GM21360 (cell line): Measurements from ENCODE around the gene MAPK8.
"Not testable (repeated sequence)": the region's sequence is repeated elsewhere in the genome, so short reads cannot be mapped to it uniquely, and the experiment has no call there.

ENCODE experiments used
- ATAC-seq: cut with Tn5 transposase; IDR thresholded peaks from one replicate; pipeline ENCODE4 v1.9.1; 2021; ENCODE audit warnings: mild to moderate bottlenecking, moderate library complexity; ENCODE audit not compliant: unreplicated experiment

Gene MAPK8

DNA sequence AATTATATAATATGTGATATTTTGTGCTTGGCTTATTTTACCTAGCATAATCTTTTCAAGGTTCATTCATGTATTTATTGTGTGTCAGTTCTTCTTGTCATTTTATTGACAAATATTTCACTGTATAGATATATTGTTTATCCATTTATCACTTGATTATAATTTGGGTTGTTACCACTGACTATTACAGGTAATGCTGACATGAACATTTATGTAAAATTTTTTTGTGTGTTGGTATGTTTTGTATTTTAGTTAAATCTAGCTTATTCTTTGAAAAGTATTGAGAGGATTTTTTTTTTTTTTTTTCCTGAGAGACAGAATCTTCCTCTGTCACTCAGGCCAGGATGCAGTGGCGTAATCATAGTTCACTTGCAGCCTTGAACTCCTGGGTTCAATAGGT is 107.7 kb downstream of the MAPK8 start:
- no peak for ATAC-seq

DNA sequence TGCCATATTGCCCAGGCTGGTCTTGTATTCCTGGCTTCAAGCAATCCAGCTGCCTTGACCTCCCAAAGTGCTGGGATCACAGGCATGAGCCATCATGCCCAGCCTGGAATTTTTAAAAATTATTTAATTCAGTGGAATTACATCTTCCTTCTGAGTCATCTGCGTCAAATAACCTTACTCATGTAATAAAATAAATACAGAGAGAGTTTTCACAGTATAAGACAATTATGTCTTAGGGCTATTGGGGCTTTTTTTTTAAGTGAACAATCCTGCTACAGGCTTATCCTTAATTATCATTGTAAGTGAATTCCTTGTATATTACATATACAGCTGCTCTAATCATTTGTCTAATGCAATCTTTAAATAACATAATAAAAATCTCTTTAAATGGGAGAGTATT is 108.3 kb downstream of the MAPK8 start:
- no peak for ATAC-seq

DNA sequence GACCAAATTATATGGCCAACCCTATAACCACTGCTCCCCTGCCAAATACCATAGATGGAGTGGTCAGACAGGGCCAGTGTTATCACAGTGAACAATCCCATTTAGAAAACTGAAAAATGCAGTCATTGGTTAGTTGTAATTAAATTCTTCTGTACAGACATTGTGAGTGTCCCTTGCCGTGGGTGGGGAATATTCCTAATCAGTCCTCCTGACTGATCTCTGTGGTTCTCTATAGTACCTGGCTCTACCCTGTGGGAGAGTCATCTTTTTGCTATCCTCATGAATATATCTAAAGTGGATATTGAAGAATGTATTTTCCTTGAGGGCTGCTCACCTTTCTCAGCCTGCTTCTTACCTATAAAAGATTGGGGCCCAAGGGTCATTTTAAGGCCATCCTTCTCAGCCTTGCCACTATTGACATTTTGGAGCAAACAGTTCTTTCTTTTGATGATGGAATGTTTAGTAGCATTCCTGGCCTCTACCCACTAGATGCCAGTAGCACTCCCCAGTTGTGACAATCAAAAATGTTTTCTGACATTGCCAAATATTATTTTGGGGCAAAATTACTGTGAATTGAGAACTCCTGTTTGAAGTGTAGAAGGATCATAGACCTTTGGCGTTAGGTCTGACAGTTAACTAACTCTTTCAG is 110.2 kb downstream of the MAPK8 start:
- no peak for ATAC-seq

DNA sequence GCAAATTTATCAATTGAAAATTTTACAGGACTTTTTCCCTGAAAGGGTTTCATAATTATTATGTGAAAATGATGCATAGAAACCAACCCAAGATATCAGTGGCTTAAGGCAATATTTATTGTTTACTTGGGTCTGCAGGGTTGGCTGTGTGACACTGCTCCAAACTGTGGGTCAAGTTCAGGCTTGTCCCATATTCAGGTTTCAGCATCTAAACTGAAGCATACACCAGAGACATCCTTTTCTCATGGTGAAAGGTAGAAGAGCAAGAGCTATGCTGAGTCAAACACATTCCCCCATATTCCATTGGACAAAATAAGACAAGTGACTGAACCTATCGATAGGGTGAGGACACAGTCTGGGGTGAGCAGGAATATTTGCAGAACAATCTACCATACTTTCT is 110.9 kb downstream of the MAPK8 start:
- no peak for ATAC-seq

DNA sequence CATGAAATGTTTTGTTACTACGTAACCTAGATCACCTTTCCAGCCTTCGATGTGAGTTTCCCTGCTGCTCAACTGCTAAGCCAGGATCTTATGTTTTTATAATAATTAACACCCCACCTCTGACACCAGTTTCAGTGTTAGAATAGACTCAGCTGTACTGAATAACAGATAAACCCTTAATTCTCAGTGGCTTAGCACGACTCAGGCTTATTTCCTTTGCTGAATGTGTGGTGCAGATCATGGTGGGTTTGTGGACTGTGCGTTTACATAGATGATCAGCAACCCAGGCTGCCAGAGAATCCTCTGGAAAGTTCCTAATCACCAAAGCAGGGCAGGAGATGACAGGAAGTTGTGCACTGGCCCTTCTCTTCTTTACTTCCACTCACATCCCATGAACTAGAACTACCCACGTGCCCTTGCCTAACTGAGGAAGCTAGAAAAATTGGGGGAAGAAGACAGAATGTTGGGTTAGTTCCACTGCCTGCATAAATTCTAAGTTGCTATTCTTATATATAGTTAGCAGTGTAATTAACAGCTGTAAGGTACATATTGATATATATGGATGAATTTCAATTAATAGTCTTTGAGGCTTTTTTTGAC is 111.8 kb downstream of the MAPK8 start:
- ATAC-seq, result no peak

DNA sequence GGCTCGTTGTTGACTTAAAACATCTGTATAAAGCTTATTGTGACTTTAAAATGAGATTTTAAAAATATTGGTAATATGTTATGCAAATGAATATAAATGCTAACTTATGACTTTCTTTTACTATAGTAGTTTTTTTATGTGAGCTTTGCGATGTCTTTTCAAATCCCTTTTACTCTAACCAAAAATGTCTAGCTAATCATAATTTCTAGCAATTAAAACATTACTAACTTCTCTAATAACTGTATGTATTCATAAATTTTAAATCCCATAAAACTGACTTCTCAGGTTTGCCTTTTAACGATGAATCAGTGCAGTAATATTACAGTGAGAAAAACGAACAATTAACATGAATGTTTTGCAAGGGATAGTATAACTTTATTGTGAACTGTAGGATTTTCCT is 113.2 kb downstream of the MAPK8 start:
- ATAC-seq, result no peak

DNA sequence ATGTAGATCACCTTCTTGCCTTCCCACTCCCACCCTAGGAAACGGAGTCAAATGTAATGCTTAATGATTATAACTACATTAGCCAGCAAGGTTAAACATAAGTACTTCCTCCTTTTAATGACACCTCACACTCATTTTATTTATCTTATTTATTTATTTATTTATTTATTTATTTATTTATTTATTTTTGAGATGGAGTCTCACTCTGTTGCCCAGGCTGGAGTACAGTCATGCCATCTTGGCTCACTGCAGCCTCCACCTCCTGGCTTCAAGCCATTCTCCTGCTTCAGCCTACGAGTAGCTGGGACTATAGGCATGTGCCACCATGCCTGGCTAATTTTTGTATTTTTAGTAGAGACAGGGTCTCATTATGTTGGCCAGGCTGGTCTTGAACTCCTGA is 115.4 kb downstream of the MAPK8 start:
- ATAC-seq, result not testable (repeated sequence)

DNA sequence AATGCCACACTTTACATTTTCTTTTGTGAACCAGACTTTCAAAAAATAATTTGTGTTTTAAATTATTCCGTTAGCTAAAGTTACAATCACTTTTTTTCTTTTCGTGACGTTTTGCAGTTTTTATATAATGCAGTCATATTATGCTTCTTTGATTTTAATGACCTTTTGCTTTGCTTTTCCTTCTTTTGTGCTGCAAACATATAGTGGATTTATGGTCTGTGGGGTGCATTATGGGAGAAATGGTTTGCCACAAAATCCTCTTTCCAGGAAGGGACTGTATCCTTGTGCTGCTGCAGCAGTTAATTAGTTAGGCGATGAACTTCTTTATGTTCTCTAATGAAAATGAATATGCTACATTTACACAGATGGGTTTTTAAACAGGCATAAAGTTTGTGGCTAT is 117.4 kb downstream of the MAPK8 start:
- ATAC-seq, result no peak

DNA sequence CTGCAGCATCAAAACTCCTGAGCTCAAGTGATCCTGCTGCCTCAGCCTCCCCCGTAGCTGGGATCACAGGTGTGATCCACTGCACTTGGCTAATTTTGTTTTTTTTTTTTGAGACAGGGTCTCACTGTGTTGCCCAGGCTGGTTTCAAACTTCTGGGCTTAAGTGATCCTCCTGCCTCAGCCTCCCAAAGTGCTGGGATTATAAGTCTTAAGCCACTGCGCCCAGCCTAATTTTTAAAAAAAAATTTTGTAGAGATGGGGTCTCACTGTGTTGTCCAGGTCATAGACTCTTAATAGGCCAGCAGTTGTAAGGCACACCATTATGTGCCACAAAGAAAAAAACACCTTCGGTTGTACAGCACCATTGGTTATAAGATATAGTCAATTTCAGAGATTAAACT is 122.4 kb downstream of the MAPK8 start:
- ATAC-seq, result no peak

DNA sequence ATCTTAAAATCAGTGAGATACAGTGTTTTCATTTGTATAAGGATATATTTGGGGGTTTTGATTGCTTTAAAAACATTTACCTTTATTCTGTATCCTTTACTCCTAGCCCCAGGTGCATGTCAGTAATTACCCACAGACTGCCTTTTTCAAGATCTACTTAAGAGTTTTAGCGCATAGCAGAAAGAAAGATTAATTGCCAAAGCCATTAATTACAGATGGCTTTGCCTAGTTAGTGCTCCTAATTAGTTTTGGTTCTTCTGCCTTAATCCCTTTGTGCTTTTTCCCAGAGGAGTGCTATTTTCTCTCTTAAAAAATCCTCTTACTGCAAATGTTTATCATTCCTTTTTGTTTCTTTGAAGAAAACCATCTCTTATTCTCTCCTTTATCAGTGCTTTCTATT is 122.8 kb downstream of the MAPK8 start:
- no peak for ATAC-seq

DNA sequence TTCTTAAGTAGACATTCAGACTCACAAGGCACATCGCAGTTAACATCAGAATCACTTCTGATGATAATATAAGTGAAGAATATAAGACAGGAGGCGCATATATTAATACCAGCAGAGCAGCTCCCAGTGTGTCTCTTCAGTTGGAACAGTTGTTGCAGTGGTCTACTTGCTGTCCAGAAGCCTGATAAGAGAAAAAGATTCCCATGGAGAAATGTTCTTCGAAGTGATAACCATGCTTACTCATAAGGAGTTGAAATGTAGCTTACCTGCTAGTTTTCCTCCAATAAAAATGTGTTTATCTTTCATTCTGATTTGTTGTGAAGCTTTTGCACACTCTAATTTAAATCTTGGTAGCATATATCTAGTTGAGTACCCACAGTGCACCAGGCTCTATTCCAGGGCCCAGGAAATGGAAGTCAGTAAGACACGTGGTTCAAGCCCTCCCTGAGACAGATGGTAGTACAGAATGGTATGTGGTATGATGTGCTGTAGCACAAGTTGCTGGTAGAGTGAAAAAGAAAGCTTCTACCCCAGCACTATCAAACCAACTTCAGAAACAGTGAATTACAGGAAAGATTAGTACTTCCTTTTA is 124.0 kb downstream of the MAPK8 start:
- no peak for ATAC-seq

DNA sequence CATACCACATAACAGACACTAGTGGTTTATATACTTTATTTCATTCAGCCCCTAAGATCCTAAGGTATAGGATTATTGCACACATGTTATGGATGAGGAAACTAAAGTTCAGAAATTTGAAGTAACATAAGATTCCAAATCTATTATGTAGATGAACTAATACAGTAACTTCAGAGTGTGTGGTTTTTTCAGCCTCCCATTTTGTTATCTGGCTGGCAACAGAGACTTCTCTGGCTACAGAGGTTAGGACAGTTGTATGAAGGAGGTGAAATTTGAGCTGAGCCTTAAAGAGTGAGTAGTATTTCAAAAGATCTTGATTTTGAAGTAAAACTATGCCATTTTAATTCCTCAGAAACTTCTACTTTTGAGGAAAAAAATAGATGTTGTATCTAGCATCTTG is 125.4 kb downstream of the MAPK8 start:
- ATAC-seq, result no peak

DNA sequence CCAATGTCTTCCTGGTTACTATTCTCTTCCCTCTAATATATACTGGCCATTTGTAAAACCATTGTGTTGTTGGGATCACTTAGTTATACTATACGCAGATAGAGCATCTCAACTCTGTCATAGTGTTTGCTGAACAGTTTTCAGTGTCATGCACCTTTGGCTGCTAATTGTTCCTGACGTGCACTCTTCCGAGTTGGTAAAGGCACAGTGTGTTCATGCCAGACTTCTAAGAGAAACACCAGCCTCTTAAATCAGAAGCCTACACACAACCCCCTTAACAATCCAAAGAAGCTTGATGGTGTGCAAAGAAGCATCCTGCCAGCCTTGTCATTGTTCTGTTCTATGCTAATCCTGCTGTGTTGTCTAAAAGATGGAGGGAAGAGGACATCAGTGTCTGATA is 131.1 kb downstream of the MAPK8 start:
- ATAC-seq, result no peak

DNA sequence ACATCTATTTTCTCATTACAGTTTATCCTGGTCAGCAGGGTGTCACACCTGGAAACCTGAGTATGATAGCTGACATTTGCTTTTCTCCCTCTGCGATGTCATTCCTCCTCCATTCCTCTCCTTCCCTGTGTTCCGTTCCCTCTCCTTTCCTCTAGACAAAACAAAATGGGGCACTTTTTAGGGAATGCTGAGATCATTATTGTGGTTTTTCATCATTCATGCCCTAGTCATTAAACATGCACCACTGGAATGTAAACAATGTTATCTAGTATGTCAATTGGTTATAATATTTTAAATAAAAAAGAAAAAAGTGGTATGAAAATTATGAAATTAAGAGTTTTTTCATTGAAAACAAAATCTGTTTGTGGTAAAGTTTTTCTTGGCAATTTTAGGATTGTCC is 132.6 kb downstream of the MAPK8 start:
- ATAC-seq, result no peak

DNA sequence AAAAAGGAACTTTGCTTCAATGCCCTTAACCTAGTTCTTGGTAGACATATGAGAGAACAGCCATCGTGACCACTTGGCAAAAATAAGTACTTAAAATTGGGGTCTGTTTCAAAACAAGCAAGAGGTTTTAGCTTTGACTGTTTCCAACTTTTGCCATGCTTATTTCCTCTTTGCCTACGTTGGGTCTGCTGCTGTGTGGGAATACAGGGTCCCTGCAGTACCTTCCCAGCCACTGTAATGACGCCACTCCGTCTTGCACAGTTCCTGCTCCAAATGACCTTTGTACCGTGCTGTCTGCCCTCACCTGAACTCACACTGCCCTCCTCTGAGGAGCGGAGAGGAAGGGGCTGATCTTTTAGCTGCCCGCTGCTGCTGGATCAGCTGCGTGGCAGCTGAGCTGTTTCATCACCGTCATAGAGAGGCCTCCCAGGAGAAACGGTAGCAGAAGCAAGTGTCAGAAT is 133.1 kb downstream of the MAPK8 start:
- no peak for ATAC-seq

DNA sequence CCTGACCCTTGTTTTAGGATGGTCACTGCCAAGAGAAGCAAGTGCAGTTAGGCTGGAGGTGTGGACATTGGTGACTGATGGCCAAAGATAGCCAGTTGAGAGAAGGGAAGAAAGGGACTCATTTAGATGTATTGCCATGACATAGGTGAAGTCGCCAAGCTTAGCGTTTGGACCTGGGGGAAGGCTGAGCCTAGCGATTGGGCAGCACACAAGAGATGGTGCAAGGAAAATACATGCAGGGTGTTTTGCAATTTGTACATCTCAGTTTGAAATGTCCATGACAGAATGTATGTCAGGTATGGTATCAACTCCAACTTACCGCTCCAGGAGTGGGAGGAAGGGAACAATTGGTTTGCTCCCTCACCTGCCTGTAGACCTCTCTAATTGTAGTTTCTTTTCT is 134.3 kb downstream of the MAPK8 start:
- no peak for ATAC-seq

DNA sequence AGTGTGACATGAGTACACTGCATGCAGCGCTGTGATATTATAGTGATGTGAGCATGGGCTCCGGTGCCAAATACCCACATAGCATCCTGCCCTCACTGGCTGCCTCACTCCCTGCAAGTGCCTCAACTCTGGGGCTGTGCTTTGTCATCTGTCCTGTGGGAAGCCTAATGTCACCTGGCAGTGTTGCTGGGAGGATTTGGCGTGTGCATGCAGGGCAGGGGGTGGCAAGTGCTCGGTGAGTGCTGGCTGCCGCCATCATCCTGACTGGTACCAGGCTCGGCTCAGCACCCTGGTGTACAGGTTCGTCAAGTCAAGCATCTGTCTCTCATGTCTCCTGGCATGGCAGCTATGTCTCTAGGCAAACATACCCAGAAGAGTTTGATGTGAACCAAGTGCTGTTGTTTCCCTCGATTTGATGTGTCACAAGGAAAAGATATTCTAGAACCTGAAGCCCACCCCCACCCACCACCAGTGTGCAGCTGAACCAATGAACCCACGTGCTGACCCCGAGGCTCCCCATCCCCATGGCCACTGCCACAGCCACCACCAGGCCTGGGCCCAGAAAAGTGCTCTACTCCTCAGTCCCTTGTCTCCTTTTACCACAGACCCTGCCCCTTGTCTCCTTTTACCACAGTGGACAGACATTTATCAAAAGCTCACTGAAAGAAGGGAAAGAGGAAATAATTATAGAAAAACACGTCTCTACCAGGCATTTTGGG is 135.8 kb downstream of the MAPK8 start:
- ATAC-seq, result no peak

DNA sequence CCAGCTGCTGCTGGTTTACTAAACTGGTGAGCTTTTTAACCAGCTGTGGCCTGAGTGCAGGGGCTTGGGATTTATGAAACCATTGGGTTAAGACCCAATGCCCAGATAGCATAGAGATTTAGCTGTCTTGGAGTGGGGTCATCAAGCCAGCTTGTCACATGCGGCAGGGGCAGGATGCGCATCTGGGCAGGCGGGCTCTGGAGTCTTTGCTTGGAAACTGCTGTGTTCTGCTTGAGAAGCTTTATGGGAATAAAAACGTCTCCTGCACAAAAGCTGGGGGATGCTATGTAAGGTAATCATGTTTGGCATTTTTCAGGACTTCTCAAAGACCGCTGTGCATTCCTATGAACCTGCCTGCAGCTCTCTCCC is 136.3 kb downstream of the MAPK8 start:
- no peak for ATAC-seq

DNA sequence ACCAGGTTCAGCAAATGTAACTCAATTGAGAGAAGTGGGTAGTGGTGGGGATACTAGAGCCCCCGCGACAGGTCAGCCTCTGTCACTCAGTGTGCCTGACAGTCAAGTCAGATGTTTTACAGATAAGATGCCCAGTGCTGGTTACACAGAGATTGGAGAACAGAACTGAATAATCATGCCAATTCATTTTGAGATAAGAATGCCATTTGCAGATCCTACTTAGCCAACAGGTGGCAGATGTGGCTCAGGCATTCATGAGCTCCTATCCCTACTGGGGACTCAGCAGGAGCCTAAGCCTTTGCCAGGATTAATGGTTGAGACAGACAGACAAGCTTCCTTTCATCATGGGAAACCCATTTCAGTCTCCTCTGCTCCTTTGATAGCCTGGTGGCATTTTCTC is 137.8 kb downstream of the MAPK8 start:
- ATAC-seq, result no peak

DNA sequence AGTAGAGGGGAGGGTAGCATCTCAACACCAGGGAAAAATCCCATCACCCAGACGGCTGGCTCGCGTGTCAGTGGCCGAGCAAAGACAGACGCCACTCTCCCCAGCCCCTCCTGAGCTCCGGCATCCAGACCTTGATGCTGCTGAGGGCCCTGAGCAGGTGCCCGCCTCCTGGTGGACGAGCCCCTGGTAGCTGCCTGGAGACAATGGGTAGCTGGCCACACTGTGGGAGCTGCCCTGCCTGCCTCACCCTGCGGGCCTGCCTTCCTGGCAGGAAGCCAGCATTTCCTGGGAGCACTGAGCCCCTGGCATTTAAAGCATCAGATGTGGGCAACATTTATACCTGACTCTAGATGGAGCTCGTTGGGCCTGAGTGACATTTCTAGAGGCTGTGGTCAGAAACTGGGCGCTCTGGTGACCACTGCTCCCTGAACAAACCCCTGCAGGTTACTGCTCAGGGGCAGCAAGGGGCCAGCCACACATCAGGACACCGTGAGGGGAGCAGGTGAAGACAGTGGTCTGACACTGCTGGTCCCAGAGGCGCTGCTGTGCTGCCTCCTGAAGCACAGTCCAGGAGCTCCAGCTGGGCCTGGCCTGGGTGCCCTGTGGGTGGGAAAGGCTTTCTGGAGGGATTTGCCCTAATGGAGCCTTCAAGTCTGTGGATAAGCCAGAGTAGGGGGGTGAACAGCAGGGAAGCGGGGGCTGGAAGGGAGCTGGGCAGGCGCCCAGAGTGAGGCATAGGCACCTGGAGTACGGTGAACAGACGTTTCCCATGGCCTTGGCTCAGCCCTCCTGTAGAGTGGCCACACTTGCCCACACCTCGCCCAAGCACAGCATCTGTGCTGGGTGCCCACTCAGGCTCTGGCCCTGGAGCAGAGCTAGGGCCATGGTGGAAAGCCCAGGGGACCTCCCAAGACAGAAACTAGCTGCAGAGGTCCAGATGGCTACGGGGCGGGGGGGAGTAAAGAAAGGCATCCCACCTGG is 138.7 kb downstream of the MAPK8 start:
- ATAC-seq, result no peak

DNA sequence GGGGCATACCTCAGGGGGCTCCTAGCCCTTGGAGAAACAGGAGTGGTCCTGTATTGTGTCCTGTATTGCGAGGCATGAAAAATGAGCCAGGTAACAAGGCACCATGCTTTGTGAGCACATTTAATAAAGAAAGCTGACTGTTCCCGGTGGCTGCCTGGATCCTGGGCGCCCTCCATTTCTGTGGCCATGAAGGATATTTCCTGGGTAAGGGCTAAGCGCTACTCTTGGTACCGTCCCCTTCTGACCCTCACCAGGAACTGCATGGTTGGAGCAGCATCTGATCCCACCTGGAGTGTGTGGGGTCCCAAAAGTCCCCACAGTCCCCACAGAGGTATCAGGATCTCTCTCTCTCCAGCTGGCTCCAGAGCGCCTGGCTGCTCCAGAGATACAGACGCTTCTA is 139.5 kb downstream of the MAPK8 start:
- ATAC-seq, result no peak
